CD4-positive, alpha-beta T cell (primary cell): ENCODE measurements around the gene OSBPL6. TPM values are rescaled to one million over a fixed set of nuclear protein-coding genes. Genes with fewer than 3 reads are reported as not detected.
"Not testable (repeated sequence)": the region's sequence is repeated elsewhere in the genome, so short reads cannot be mapped to it uniquely, and the experiment has no call there.

Experiments
- ATAC-seq: fragments of 200-7000 bp; cut with Tn5 transposase; one replicate; pipeline ENCODE4 v1.10.0; 2022; ENCODE audit warnings: mild to moderate bottlenecking; ENCODE audit not compliant: poor library complexity
- CTCF ChIA-PET: fragments of 350-600 bp; sonication (Branson Sonifier 250); formaldehyde crosslinking; loops from one replicate; lab custom pipeline; 2021; ENCODE audit warnings: antibody characterized with exemption, inconsistent platforms; lab: Charles Lee
- POLR2A ChIA-PET: fragments of 350-600 bp; sonication (Branson Sonifier 250); formaldehyde crosslinking; loops from one replicate; lab custom pipeline; 2021; ENCODE audit warnings: antibody characterized with exemption, inconsistent platforms; lab: Charles Lee
- DNase-seq, 14 experiments: peaks; one replicate each; pipeline ENCODE4 v3.0.0-alpha.2; 2013 to 2020; ENCODE audit warnings: mixed read lengths in 2 of 14
- H3K27ac ChIP-seq, 2 donors: one replicate each; pipeline versions ENCODE4 v1.5.1 to v1.7.0; 2013; ENCODE audit warnings: low read length in 2 of 2, low read depth in 1 of 2, mild to moderate bottlenecking in 1 of 2
- H3K27me3 ChIP-seq, 2 experiments: 1 replicate in 1 of 2; 2 replicates in 1 of 2; pipeline versions ENCODE4 v1.6.1 to v1.7.0; 2013; ENCODE audit warnings: low read length in 2 of 2, control low read depth in 1 of 2, mild to moderate bottlenecking in 1 of 2, moderate library complexity in 1 of 2; ENCODE audit not compliant: insufficient read depth in 2 of 2, control insufficient read depth in 1 of 2
- H3K36me3 ChIP-seq: one replicate; pipeline ENCODE4 v1.6.1; 2013; ENCODE audit warnings: low read length, control low read depth; ENCODE audit not compliant: insufficient read depth
- H3K4me1 ChIP-seq: one replicate; pipeline ENCODE4 v1.6.1; 2013; ENCODE audit warnings: low read length, control low read depth; ENCODE audit not compliant: insufficient read depth
- H3K4me3 ChIP-seq: one replicate; pipeline ENCODE4 v1.5.1; 2013; ENCODE audit warnings: mild to moderate bottlenecking, low read length, moderate library complexity
- H3K9me3 ChIP-seq, 2 experiments: 1 replicate in 1 of 2; 2 replicates in 1 of 2; pipeline versions ENCODE4 v1.6.1 to v1.7.0; 2013; ENCODE audit warnings: low read length in 2 of 2, mild to moderate bottlenecking in 2 of 2, control low read depth in 1 of 2, moderate library complexity in 1 of 2; ENCODE audit not compliant: control insufficient read depth in 1 of 2, insufficient read depth in 1 of 2
- H3K27ac Mint-ChIP-seq: one replicate; pipeline ENCODE4 v1.8.0; 2020; ENCODE audit warnings: mixed read lengths
- H3K27me3 Mint-ChIP-seq: one replicate; pipeline ENCODE4 v1.8.0; 2021; ENCODE audit warnings: mixed read lengths
- H3K36me3 Mint-ChIP-seq: one replicate; pipeline ENCODE4 v1.8.0; 2021; ENCODE audit warnings: low read depth, mixed read lengths
- H3K4me1 Mint-ChIP-seq: one replicate; pipeline ENCODE4 v1.8.0; 2021; ENCODE audit warnings: low read depth, mixed read lengths
- H3K4me3 Mint-ChIP-seq: one replicate; pipeline ENCODE4 v1.8.0; 2020; ENCODE audit warnings: mild to moderate bottlenecking, mixed read lengths
- H3K9me3 Mint-ChIP-seq: one replicate; pipeline ENCODE4 v1.8.0; 2020; ENCODE audit warnings: mixed read lengths
- CTCF ChIP-seq: fragments of 200-600 bp; IDR thresholded peaks from one replicate; pipeline ENCODE4 v1.8.0; 2022; ENCODE audit warnings: antibody characterized with exemption, mild to moderate bottlenecking
- intact Hi-C, 2 experiments: fragments of 100-400 bp; cut with DNase I in 1 of 2; cut with micrococcal nuclease in 1 of 2; formaldehyde crosslinking; loops; one replicate each; pipeline versions ENCODE4 v1.15.1 to v1.9.0; 2023 to 2025; cut with DNase I, micrococcal nuclease
- total RNA-seq, 174 experiments: library from RNA in 2 of 174; stranded (reverse) in 2 of 174; gene quantifications; one replicate each; pipeline ENCODE4 v1.2.3 and lab custom pipeline; 2021 to 2026

Gene OSBPL6
- total RNA-seq, 2 experiments from 2014 or later = 0.08 to 0.11 TPM

- no peaks in the 10 kb centered on the region for H3K4me1 Mint-ChIP-seq
- H3K27me3 Mint-ChIP-seq = peaks cover 41% of the 10 kb centered on the region
- H3K27ac Mint-ChIP-seq = no peak overlapping the region
- DNase-seq (no peak), ATAC-seq (no peak)
- Histone ChIP-seq H3K36me3 (no peaks in the 10 kb centered on the region), H3K9me3 (no peaks in the 10 kb centered on the region), H3K27ac (no peak overlapping the region), H3K4me3 (no peak overlapping the region), H3K4me1 (no peaks in the 10 kb centered on the region), H3K27me3 (peaks cover 0 to 8% of the 10 kb centered on the region in 2 experiments)
- no peak for TF ChIP-seq CTCF
- no peaks in the 10 kb centered on the region for H3K9me3 Mint-ChIP-seq
- intact Hi-C loops = no loop called here
- H3K36me3 Mint-ChIP-seq = no peaks in the 10 kb centered on the region
- ChIA-PET CTCF (no interaction called here), POLR2A (no interaction called here)
- no peak overlapping the region for H3K4me3 Mint-ChIP-seq
Measured at GRCh38 chr2:178322068-178322467, 127.8 kb downstream of the OSBPL6 start.

DNA sequence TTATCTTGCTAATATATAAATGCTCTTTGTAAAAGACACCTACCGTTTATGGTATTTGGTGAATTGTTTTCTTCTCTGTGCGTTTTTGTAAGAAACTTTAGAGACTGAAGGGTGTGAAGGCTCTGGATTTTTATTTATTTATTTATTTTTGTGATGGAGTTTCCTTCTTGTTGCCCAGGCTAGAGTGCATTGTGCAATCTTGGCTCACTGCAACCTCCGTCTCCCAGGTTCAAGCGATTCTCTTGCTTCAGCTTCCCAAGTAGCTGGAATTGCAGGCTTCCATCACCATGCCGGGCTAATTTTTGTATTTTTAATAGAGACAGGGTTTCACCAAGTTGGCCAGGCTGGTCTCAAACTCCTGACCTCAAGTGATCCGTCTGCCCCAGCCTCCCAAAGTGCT lies 129.0 kb downstream of the OSBPL6 start:
- H3K36me3 ChIP-seq, POLR2A ChIA-PET, ATAC-seq, H3K9me3 ChIP-seq, H3K4me1 ChIP-seq, H3K9me3 Mint-ChIP-seq, H3K27ac Mint-ChIP-seq, intact Hi-C loops, H3K27me3 ChIP-seq, CTCF ChIA-PET, DNase-seq, H3K4me3 ChIP-seq, H3K27ac ChIP-seq, H3K4me1 Mint-ChIP-seq, H3K4me3 Mint-ChIP-seq, H3K36me3 Mint-ChIP-seq: not testable (repeated sequence)
- H3K27me3 Mint-ChIP-seq = peaks cover 37% of the 10 kb centered on the region

GRCh38 chr2:178324077-178324476 lies 129.8 kb downstream of the OSBPL6 start:
- DNase-seq (no peak), ATAC-seq (no peak)
- CTCF ChIA-PET = no interaction called here
- Mint-ChIP-seq H3K36me3 (no peaks in the 10 kb centered on the region), H3K9me3 (no peaks in the 10 kb centered on the region), H3K4me3 (no peak overlapping the region), H3K27me3 (peaks cover 33% of the 10 kb centered on the region), H3K4me1 (no peaks in the 10 kb centered on the region), H3K27ac (no peak overlapping the region)
- Histone ChIP-seq H3K4me3 (no peak overlapping the region), H3K9me3 (no peaks in the 10 kb centered on the region), H3K4me1 (no peaks in the 10 kb centered on the region), H3K27me3 (peaks cover 0 to 8% of the 10 kb centered on the region in 2 experiments), H3K36me3 (no peaks in the 10 kb centered on the region), H3K27ac (no peak overlapping the region)
- POLR2A ChIA-PET = no interaction called here
- TF ChIP-seq CTCF = no peak
- intact Hi-C loops = no loop called here

DNA sequence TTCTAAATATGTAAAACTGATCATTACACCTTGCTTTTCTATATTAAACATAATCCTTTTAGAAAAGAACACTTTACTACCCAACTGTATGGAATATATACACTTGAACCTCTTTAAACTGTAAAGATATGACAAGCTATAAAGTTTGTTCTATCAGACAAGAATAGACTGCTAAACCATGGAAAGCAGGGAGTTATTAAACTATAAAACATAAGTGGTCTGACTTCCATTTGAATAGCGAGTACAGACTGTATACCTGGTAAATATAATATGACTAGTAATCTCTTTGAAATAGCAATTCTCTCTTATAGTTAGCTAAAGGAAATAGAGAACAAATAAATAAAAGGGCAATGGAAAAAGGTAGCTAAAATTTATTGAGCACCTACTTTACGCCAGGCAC lies 131.0 kb downstream of the OSBPL6 start:
- Mint-ChIP-seq H3K9me3 (no peaks in the 10 kb centered on the region), H3K4me1 (no peaks in the 10 kb centered on the region), H3K27ac (no peak overlapping the region), H3K36me3 (no peaks in the 10 kb centered on the region), H3K4me3 (no peak overlapping the region), H3K27me3 (peaks cover 33% of the 10 kb centered on the region)
- Histone ChIP-seq H3K27me3 (peaks cover 0 to 8% of the 10 kb centered on the region in 2 experiments), H3K9me3 (no peaks in the 10 kb centered on the region), H3K4me1 (no peaks in the 10 kb centered on the region), H3K27ac (no peak overlapping the region), H3K4me3 (no peak overlapping the region), H3K36me3 (no peaks in the 10 kb centered on the region)
- DNase-seq = no peak
- no peak for ATAC-seq
- intact Hi-C loops = no loop called here
- TF ChIP-seq CTCF = no peak
- ChIA-PET POLR2A (no interaction called here), CTCF (no interaction called here)
